ENCODE data around the gene FNIP2. TPM values are rescaled to one million over a fixed set of nuclear protein-coding genes. Genes with fewer than 3 reads are reported as not detected.

The FNIP2 gene
- total RNA-seq, 1 experiment from 2014 or later, result 15.8 TPM

DNA sequence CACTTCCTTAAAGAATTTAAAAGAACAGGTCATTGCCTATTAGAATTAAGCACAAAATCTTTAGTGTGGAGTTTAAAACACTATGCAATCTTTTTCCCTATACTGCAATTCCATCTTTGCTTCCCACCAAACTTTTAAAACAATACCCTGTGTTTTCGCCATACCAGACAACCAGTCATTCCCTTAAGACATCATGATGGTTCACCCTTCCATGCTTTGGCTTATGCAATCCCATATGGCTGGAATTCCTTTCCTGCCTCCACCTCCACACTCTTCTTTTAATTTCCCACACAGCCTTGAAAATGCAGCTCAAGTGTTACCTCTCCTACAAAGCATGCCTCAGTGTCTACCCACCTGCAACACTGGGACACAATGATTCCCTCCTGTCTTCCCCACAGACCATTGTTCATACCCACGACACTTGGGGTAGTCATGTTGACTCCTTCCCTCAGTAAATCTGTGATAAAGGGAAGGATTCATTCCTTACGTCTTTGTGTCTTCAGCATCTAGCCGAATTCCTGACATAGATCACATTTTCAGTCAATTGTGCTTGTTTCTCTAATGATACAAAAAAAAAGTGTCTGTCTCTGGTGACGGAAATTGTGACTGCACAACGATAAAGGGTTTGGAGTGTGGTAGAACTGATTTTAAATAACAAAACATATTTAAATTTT, 166.3 kb downstream of the FNIP2 start:
- H3K9me3 ChIP-seq, result no peaks in the 10 kb centered on the region
- Mint-ChIP-seq H3K27me3 (ENCODE audit: insufficient read depth, unreplicated experiment) (no peaks in the 10 kb centered on the region), H3K4me1 (ENCODE audit: low read depth, unreplicated experiment) (peaks cover 3% of the 10 kb centered on the region), H3K27ac (ENCODE audit: unreplicated experiment) (no peak overlapping the region), H3K36me3 (ENCODE audit: insufficient read depth, unreplicated experiment) (no peaks in the 10 kb centered on the region), H3K9me3 (ENCODE audit: unreplicated experiment) (no peaks in the 10 kb centered on the region), H3K4me3 (ENCODE audit: unreplicated experiment) (no peak overlapping the region)
- POLR2A ChIA-PET, result interaction anchor here (0.5 kb wide), 1 partner anchor 48 kb away, joined by 4 read pairs; no protein-coding TSS in a partner anchor
- H3K27me3 ChIP-seq (replicated peaks; ENCODE audit: control insufficient read depth, insufficient read depth, low read length), result no peaks in the 10 kb centered on the region
- no peak for TF ChIP-seq CTCF (IDR thresholded peaks at IDR 0.05; ENCODE audit: insufficient read depth in 1 of 2, low read depth in 1 of 2, low read length in 1 of 2, severe bottlenecking in 1 of 2, unreplicated experiment in 1 of 2)
- CTCF ChIA-PET, result no interaction called here
- no peaks in the 10 kb centered on the region for H3K4me1 ChIP-seq
- no TSS peak for BruUV-seq (replicated peaks)
- no peak overlapping the region for H3K4me3 ChIP-seq (ENCODE audit: low read depth, low read length)
- intact Hi-C loops (cut with micrococcal nuclease; ENCODE audit: unreplicated experiment), result no loop called here
- no peaks in the 10 kb centered on the region for H3K36me3 ChIP-seq (ENCODE audit: control insufficient read depth, insufficient read depth, low read length)
- no peak for DNase-seq

- H3K9me3 Mint-ChIP-seq (ENCODE audit: unreplicated experiment), result no peaks in the 10 kb centered on the region
- no peak overlapping the region for H3K27ac Mint-ChIP-seq (ENCODE audit: unreplicated experiment)
- H3K27me3 ChIP-seq (replicated peaks; ENCODE audit: control insufficient read depth, insufficient read depth, low read length), result no peaks in the 10 kb centered on the region
- intact Hi-C loops (cut with micrococcal nuclease; ENCODE audit: unreplicated experiment), result no loop called here
- no peak overlapping the region for H3K4me3 Mint-ChIP-seq (ENCODE audit: unreplicated experiment)
- ChIA-PET CTCF (no interaction called here), POLR2A (no interaction called here)
- H3K4me1 Mint-ChIP-seq (ENCODE audit: low read depth, unreplicated experiment), result no peaks in the 10 kb centered on the region
- BruUV-seq (replicated peaks), result no TSS peak
- H3K9me3 ChIP-seq, result no peaks in the 10 kb centered on the region
- H3K4me1 ChIP-seq, result no peaks in the 10 kb centered on the region
- H3K36me3 Mint-ChIP-seq (ENCODE audit: insufficient read depth, unreplicated experiment), result no peaks in the 10 kb centered on the region
- H3K27me3 Mint-ChIP-seq (ENCODE audit: insufficient read depth, unreplicated experiment), result no peaks in the 10 kb centered on the region
- H3K4me3 ChIP-seq (ENCODE audit: low read depth, low read length), result no peak overlapping the region
- no peak for DNase-seq
- H3K36me3 ChIP-seq (ENCODE audit: control insufficient read depth, insufficient read depth, low read length), result no peaks in the 10 kb centered on the region
- TF ChIP-seq CTCF (IDR thresholded peaks at IDR 0.05; ENCODE audit: insufficient read depth in 1 of 2, low read depth in 1 of 2, low read length in 1 of 2, severe bottlenecking in 1 of 2, unreplicated experiment in 1 of 2), result no peak
These were observed 167.4 kb downstream of the FNIP2 start for GRCh38 chr4:158936238-158936637.

GRCh38 chr4:158938220-158939044, 169.6 kb downstream of the FNIP2 start:
- Mint-ChIP-seq H3K36me3 (ENCODE audit: insufficient read depth, unreplicated experiment) (no peaks in the 10 kb centered on the region), H3K27me3 (ENCODE audit: insufficient read depth, unreplicated experiment) (no peaks in the 10 kb centered on the region), H3K27ac (ENCODE audit: unreplicated experiment) (no peak overlapping the region), H3K4me3 (ENCODE audit: unreplicated experiment) (no peak overlapping the region), H3K9me3 (ENCODE audit: unreplicated experiment) (no peaks in the 10 kb centered on the region), H3K4me1 (ENCODE audit: low read depth, unreplicated experiment) (no peaks in the 10 kb centered on the region)
- no peaks in the 10 kb centered on the region for H3K27me3 ChIP-seq (replicated peaks; ENCODE audit: control insufficient read depth, insufficient read depth, low read length)
- POLR2A ChIA-PET, result no interaction called here
- no peaks in the 10 kb centered on the region for H3K4me1 ChIP-seq
- no peak for TF ChIP-seq CTCF (IDR thresholded peaks at IDR 0.05; ENCODE audit: insufficient read depth in 1 of 2, low read depth in 1 of 2, low read length in 1 of 2, severe bottlenecking in 1 of 2, unreplicated experiment in 1 of 2)
- no peak overlapping the region for H3K4me3 ChIP-seq (ENCODE audit: low read depth, low read length)
- intact Hi-C loops (cut with micrococcal nuclease; ENCODE audit: unreplicated experiment), result no loop called here
- no peaks in the 10 kb centered on the region for H3K9me3 ChIP-seq
- H3K36me3 ChIP-seq (ENCODE audit: control insufficient read depth, insufficient read depth, low read length), result no peaks in the 10 kb centered on the region
- BruUV-seq (replicated peaks), result no TSS peak
- CTCF ChIA-PET, result no interaction called here
- no peak for DNase-seq

Measured in Caco-2 (cell line).